HG02840 (cell line): Measurements from ENCODE around the gene SERPINB3.
"Not testable (repeated sequence)": the region's sequence is repeated elsewhere in the genome, so short reads cannot be mapped to it uniquely, and the experiment has no call there.

Source experiments
- ATAC-seq: cut with Tn5 transposase; IDR thresholded peaks from one replicate; pipeline ENCODE4 v1.9.1; 2021; ENCODE audit warnings: mild to moderate bottlenecking, moderate library complexity, moderate number of reproducible peaks; ENCODE audit not compliant: unreplicated experiment, low FRiP score

The SERPINB3 gene

DNA sequence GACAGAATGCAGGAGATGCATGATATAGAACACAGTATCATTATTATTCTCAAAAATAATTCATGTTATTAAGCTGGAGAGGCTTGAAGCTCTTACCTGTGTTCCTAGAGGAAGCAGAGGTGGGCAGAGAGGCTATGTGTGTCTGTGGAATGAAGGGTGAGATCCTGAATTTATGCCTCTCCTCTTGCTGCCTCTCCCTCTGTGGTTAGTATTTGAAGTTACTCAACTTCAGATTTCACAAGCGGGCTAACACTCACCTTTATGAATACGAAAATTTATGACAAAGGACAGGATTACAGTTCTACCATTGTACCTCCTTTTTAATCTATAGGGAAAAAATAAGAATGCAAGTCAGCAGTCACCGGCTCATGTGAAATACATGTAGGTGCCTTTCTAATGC lies at the start of gene SERPINB3:
TSS of gene SERPINB3 (minus strand) at position 144 of the 400 bp plus-strand sequence. CDS start 677 bp downstream, outside the sequence.
- ATAC-seq: not testable (repeated sequence)

GRCh38 chr18:63708650-63709049 lies 47.0 kb upstream of the SERPINB3 start:
- no peak for ATAC-seq

DNA sequence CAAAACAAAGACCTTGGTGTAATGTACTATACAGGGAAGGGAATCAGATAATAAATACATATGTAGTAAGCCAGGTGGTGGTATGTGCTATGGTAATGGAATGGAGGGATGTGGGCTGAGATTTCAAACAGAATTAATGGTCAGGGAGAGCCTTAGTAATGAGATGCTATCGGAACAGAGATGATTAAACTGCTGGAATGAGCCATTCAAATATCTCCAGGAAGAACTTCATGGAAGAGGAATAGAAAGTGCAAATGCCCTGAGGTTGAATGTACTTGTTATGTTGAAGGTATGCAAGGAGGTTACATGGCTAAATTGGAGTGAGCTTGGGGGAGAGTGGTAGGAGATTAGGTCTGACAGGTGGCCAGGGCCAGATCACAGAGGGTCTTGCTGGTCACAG lies 46.1 kb upstream of the SERPINB3 start:
- ATAC-seq: no peak

DNA sequence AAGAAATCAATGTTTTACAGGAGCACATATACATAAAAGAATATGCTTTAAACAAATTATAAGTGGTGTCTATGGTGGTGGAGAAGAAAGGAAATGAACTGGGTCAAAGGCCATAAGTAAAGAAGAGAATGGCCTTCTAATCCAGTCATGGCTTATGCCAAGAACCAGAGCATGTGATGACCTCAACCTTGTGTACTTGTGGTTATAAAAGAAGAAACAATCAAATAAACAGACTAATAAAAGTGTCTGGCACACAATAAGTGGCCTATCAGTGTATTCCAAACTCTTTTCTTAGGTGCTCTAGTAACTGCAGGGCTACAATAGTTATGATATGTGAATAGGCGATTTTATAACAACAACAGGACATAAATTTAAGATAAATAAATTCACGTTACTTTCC lies 43.7 kb upstream of the SERPINB3 start:
- ATAC-seq: no peak

- ATAC-seq: no peak
These were observed 41.0 kb upstream of the SERPINB3 start, which contains the start of gene SERPINB11 for GRCh38 chr18:63702660-63703059. Gene SERPINB11, plus strand, starts transcription at chr18:63702960. Its CDS starts 7,234 bp downstream, at chr18:63710194.

DNA sequence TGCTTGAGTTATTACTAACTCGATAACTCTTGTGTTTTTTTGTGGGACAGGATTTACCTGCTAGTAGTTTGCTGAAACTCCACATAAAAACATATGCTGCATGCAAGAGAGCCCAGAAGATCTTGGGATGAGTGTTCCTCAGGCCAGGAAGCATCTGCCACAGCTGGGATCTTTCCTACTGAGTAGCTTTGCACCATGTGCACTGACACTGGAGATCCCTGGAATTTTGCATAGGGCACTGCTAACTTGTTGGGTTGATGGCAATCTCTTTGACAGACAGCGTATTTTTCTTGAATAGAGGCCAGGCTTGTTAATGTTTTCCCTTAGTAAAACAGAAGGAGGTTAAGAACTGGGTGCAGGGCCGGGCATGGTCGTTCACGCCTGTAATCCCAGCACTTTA lies 40.3 kb upstream of the SERPINB3 start:
- no peak for ATAC-seq

GRCh38 chr18:63700501-63700900 lies 38.8 kb upstream of the SERPINB3 start:
- no peak for ATAC-seq

DNA sequence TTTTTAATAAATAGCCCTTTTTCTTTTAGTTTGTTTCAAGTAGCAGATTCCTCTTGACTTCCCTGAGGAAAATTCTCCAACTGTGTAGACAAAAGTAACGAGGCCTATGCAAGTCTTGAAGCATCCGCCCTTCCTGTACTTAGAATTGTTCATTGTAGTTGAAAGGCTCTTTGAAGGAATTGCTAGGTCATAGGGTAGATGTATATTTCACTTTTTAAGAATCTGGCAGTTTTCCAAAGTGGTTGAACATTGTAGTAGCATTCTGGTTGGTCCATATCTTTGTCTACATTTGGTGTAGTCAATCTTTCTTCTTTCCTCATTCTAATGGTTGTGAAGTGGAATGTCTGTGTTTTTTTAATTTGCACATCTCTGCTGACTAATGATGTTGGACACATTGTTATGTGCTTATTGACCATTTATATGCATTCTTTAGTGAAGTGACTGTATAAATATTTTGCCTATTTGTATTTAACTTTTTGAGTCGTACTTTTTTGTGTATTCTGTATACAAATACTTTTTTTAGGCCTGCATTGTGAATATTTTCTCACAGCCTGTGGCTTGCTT lies 35.5 kb upstream of the SERPINB3 start:
- ATAC-seq: no peak

GRCh38 chr18:63689064-63689463 lies 27.4 kb upstream of the SERPINB3 start:
- ATAC-seq: no peak

DNA sequence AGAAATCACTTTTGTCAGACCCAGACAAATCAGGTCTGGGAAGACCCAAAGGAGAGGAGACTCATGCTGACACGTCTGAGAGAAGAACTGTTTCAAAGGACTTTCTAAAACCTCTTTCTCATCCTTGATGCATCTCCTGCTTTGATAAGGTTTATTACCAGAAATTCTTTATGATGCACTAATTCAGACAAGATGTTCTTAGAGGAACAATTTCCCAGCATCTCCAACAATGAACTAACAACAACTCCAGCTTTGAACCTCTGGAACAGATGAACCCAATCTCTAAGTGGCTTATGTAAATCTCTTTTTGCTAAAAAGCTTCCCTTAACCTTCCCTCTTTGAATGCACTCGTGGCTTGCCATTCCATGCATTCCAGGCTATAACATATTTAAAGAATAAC lies 25.2 kb upstream of the SERPINB3 start:
- ATAC-seq: no peak

- no peak for ATAC-seq
These were observed 23.0 kb upstream of the SERPINB3 start for GRCh38 chr18:63684718-63685117.

- ATAC-seq: no peak
These were observed 22.2 kb upstream of the SERPINB3 start for GRCh38 chr18:63683890-63684289.

GRCh38 chr18:63683152-63683551 lies 21.5 kb upstream of the SERPINB3 start:
- ATAC-seq: no peak

GRCh38 chr18:63681449-63682340 lies 20.0 kb upstream of the SERPINB3 start:
- ATAC-seq: no peak

GRCh38 chr18:63679820-63680606 lies 18.3 kb upstream of the SERPINB3 start:
- no peak for ATAC-seq

DNA sequence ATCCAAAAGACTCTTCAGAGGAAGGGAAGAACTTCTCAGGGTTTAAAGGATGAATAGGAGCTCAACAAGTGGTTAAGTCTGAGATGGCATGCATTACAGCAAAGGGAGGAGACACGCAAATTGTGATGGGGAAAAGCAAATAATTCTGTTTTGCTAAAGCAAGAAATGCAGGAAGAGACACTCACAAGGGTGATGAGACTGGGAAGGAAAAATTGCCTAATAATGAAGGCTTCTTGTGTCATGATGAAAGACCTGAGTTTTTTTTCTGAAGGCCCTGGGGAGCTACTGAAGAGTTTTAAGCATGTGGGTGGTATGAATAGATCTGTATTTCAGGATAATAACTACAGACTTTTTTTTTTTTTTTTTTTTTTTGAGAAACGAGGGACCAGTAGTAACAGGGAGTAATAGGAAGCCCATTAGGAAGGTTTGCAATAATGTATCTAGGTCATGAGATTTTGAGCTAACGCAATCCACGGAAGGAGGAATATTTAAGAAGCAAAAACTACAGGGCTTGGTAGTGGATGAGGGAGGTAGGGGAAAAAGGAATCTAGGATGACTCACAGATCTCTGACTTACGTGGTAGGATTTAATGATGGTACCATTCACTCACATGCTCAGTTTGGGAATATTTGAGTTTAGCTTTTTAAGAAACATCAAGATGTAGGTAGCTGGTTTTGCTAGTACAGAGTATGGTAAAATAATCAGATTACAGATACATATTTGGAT lies 16.0 kb upstream of the SERPINB3 start:
- no peak for ATAC-seq

- ATAC-seq: no peak
These were observed 15.0 kb upstream of the SERPINB3 start for GRCh38 chr18:63676526-63677323.

DNA sequence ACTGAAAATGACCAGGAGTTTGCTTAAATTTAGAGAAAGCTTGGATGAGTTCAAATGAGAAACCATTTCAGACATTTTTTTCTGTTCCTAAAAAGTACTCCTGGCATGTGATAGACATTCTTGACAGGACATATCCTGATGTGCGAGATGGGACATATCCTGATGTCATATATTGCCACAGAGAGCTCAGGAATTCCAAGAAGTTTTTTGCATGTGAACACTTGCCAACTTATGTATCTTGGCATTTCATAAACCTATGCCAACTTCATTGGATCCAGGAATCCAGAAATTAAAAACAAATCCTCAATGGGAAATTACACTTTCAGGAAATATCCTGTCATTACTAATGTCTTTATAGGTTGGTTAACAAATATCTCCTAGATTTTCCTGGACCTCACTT lies 2.9 kb upstream of the SERPINB3 start:
- no peak for ATAC-seq

GRCh38 chr18:63658920-63659319 lies 2.8 kb downstream of the SERPINB3 start:
- ATAC-seq: not testable (repeated sequence)

DNA sequence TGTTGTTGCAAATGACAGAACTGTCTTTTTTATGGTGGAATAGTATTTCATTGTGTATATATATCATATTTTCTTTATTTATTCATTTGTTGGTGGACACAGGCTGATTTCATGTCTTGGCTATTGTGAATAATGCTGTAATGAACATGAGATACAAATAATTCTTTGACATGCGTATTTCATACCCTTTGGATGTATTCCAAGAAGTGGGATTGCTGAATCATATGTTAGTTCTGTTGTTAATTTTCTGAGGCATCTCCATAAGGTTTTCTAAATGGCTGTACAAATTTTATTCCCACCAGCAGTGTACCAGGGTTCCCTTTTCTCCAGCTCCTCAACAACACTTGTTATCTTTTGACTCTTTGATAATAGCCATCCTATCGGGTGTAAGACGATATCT lies 11.4 kb downstream of the SERPINB3 start:
- not testable (repeated sequence) for ATAC-seq
